GM21619 (cell line): ENCODE results near the gene SPATS2.
"Not testable (repeated sequence)": the region's sequence is repeated elsewhere in the genome, so short reads cannot be mapped to it uniquely, and the experiment has no call there.

Experiments used
- ATAC-seq: cut with Tn5 transposase; IDR thresholded peaks from one replicate; pipeline ENCODE4 v1.9.1; 2021; ENCODE audit not compliant: unreplicated experiment

The SPATS2 gene

DNA sequence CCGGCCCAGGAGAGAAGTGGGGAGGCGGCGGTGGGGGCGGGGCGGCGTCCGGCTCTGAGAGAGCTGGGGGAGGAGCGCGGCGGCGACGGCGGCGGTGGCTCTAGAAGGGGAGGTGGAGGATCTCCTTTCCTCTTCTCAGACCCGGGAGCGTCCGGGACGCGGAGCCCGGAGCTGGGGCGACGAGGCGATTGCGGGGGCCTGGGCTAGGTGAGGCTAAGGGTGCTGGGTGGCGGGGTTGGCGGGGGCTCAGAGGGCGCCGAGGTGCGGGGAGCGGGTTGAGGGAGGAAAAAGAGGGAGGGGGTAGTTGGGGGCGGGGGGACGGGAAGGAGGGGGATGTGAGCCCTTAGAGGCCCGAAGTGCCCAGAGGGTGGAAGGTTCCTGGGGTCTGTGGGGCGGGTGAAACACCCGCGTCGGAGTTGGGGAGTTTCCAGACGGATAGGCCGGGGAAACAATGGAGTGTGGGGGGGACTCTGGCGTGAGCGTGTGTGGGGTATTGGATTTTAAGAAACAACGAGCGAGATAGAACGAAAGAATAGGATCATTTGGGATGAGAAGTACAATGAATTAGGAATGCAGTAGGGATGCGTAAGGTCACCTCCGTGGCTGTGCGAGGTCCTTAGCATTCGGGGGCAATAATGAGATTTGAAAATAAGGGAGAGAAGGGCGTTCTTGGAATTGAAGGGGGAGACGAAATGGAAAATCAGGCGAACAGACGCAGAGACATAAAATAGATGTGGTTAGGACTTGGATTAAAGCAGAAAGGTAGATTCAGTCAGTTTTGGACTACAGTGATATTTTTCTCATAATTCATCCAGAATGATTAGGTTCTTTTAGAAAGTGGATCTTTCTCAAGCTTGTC, at the start of gene SPATS2:
SPATS2 (plus strand) TSS at position 82 of the 859 bp plus-strand sequence. CDS start 93,551 bp downstream, outside the sequence.
- no peak for ATAC-seq

DNA sequence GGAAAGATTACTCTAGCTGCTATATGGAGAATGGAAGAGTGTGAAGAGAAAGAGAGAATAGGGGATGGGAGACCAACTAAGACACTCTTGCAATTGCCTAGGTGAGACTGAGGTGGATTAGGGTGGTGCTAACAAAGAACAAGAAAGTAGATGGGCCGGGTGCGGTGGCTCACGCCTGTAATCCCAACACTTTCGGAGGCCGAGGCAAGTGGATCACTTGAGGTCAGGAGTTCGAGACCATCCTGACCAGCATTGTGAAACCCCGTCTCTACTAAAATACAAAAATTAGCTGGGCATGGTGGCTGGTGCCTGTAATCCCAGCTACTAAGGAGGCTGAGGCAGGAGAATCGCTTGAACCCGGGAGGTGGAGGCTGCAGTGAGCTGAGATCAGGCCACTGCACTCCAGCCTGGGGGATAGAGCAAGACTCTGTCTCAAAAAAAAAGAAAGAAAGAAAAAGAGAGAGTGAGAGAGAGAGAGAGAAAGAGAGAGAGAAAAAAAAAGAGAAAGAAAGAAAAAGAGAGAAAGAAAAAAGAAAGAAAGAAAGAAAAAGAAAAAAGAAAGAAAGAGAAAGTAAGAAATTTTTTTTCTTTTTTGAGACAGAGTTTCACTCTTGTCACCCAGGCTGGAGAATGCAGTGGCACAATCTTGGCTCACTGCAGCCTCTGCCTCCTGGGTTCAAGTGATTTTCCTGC, 46.7 kb upstream of the SPATS2 start:
- ATAC-seq: not testable (repeated sequence)

DNA sequence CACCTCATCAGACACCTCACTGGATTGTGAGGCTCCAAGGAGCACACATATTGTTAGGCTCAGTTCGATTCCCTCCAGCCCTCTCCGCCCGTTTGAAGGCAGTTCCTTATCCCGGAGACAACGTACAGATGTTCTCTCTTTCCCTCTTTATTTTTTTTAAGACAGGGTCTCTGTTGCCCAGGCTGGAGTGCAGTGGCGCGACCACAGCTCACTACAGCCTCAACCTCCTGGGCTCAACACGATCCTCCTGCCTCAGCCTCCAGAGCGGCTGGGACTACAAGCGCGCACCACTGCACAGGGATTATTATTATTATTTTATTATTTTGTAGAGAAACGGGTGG, 44.9 kb upstream of the SPATS2 start:
- no peak for ATAC-seq

DNA sequence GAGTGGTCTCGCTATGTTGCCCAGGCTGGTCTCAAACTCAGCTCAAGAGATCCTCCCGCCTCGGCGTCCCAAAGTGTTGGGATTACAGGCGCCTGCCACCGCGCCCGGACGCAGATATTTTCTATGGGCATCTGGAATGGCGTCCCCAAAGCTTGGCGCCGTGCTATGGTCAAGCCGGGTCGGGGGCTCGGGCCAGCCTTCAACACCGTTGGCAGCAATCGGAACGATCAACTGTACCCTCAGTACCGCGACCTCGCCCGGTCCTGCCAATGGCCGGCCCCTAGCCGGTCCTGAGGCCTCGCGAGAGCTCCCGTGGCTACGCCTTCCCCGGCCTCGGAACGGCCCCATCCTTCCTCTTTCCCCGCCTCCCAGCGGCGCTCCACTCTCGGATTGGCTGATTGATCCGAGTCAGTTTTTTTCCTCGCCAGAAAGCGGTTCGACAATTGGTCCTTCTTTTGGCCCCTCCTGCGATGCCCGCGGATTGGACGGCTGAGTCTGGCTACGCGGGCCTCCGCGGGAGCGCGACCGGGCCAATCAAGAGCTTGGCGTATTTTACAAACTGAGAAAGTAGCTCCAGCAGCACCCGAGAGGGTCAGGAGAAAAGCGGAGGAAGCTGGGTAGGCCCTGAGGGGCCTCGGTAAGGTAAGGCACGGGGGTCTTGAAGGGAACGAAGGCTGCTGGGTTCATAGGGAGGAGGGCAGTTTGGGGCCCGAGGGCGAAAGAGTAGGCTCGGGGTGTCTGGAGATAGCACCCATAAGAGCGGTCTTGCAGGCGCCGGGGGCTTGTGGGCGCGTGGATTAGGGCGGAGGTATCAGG, 44.3 kb upstream of the SPATS2 start, which contains the start of gene TROAP:
TROAP (plus strand) TSS at position 548 of the 816 bp plus-strand sequence. CDS start 354 bp downstream, outside the sequence.
- ATAC-seq: peak; percentile 94

DNA sequence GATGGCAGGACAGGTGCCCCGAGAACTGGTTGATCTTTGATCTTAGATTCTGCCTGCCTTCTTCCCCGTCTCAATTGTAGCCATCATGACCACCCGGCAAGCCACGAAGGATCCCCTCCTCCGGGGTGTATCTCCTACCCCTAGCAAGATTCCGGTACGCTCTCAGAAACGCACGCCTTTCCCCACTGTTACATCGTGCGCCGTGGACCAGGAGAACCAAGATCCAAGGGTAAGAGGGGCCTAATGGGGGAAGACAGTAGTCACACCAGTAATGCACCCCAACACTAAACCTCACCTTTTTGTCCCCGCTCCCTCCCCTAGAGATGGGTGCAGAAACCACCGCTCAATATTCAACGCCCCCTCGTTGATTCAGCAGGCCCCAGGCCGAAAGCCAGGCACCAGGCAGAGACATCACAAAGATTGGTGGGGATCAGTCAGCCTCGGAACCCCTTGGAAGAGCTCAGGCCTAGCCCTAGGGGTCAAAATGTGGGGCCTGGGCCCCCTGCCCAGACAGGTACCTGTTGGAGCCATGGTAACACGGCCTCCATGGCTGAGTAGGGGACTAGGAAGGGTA, 43.7 kb upstream of the SPATS2 start:
- ATAC-seq: no peak

DNA sequence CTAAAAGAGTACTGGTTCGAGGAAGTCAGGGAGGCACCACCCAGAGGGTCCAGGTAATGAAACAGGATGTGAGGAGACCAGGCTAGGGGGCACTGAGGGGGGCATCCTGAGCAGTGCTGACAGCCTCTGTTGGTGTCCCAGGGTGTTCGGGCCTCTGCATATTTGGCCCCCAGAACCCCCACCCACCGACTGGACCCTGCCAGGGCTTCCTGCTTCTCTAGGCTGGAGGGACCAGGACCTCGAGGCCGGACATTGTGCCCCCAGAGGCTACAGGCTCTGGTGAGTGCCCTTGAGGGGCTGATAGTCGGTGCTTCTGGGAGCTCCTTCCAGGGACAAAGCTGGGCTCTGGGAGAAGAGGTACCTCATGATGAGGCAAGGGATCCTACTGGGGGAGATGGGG, 41.7 kb upstream of the SPATS2 start:
- no peak for ATAC-seq

DNA sequence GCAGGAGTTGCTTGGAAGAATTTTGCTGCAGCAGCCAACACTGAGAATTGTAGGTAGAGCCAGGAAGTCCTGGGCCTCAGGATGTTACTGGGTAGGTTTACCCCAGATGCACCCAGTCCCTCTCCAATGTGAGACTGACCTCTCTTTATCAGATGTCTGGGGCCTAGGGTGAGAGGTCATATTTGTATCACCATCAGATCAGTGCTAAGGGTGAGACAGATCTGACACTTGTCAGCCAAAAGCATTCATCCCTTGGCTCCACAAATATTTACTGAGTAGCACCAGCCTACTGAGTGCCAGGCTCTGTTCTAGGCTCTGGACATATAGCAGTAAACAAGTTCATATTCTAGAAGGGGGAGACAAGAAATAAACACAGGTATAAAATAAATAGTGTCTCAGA, 39.9 kb upstream of the SPATS2 start:
- no peak for ATAC-seq

DNA sequence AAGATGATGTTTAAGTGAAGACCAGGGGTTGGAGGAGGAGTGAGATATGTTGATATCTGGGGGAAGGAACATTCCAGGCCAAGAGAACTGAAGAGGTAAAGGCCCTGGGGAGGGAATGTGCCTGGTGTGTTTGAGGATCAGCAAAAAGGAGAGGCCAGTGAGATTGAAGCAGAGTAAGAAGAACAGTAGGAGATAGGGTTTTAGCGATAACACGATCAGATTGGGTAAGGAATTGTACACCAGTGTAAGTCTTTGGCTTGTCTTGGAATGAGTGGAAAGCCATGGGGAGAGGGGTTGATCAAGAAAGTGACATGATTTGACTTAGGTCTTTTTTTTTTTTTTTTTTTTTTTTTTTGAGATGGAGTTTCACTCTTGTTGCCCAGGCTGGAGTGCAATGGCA, 39.4 kb upstream of the SPATS2 start:
- no peak for ATAC-seq

DNA sequence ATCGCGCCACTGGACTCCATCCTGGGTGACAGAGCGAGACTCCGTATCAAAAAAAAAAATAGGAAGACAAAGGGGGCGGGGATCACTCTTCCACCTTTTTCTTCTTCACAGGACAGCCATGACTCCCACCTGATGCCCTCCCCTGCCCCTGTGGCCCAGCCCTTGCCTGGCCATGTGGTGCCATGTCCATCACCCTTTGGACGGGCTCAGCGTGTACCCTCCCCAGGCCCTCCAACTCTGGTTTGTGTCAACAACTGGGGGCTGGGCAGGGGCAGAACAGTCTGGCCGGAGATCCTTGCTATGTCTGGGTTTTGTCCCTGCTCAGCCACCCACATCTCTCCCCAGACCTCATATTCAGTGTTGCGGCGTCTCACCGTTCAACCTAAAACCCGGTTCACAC, 38.4 kb upstream of the SPATS2 start:
- ATAC-seq: no peak

DNA sequence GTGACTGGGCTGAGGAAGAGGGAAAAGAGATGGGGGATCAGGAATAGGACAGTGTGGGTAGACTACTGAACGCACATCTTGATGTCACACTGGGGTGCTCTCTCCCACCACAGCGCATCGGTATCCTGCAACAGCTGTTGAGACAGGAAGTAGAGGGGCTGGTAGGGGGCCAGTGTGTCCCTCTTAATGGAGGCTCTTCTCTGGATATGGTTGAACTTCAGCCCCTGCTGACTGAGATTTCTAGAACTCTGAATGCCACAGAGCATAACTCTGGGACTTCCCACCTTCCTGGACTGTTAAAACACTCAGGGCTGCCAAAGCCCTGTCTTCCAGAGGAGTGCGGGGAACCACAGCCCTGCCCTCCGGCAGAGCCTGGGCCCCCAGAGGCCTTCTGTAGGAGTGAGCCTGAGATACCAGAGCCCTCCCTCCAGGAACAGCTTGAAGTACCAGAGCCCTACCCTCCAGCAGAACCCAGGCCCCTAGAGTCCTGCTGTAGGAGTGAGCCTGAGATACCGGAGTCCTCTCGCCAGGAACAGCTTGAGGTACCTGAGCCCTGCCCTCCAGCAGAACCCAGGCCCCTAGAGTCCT, 37.1 kb upstream of the SPATS2 start:
- no peak for ATAC-seq

DNA sequence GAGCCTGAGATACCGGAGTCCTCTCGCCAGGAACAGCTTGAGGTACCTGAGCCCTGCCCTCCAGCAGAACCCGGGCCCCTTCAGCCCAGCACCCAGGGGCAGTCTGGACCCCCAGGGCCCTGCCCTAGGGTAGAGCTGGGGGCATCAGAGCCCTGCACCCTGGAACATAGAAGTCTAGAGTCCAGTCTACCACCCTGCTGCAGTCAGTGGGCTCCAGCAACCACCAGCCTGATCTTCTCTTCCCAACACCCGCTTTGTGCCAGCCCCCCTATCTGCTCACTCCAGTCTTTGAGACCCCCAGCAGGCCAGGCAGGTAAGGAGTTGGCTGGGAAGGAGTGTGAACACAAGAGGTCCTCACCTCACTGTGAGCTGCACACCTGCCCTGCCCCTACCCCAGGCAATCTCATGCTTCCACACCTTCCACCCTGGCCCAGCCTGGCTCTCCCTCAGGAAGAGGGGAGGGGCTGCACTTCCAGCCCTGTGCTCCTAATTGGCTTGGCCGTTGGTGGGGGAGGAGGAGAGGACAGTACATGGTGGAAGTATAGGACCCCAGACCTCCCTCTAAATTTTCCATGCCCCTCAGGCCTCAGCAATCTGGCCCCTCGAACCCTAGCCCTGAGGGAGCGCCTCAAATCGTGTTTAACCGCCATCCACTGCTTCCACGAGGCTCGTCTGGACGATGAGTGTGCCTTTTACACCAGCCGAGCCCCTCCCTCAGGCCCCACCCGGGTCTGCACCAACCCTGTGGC, 36.5 kb upstream of the SPATS2 start:
- no peak for ATAC-seq

DNA sequence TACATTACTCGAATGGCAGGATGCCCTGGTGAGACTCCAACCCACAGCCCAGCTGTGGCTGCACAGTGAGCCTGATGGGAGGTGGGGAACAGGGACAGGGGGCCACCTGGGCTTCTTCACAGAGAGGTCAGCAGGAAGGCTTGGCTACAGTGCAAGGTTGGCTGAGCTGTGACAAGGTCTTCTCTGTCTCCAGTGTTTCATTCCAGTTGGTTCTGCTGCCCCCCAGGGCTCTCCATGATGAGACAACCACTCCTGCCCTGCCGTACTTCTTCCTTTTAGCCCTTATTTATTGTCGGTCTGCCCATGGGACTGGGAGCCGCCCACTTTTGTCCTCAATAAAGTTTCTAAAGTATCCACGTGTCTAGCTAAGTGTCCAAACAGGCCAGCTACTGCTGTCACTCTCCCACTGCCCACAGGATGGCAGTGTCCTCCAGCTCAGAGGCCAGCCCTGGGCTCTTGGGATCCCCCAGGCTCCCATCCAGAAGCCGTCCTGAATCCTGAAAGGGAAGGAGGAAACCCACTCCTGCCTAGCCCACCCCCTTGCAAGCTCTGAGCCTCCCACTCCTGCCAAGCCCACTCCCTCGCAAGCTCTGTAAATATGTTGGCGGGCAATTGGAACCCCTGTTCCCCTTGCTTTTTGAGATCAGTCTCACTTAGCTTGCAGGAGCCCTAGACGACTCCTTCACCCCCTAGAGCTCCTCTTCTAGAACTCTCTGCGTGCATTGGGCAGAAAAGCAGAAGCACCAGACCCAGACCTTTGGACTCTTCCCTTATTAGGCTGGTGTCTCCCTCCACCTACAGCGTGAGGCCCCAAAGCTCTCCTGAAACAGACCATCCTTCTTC, 35.7 kb upstream of the SPATS2 start:
- ATAC-seq: no peak

DNA sequence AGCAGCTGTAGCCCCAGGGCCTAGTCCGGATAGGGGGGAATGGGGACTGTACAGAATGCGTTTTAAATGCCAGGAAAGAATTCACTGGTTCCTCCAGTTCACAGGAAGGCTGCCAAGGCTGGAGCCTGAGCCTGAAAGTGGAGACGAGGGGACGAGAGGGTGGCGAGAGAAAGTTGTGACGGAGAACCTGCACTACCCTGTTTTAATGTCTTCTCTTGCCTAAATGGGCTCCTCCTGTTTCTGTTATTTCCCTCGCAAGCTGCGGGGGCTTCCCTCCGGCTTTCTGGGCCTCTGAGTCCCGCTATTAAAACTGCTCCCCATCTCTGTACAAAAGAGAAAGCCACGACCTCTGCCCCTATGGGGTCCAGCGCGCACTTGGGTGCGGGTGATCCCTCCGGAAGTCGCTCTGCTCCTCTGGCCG, 34.8 kb upstream of the SPATS2 start:
- ATAC-seq: no peak

DNA sequence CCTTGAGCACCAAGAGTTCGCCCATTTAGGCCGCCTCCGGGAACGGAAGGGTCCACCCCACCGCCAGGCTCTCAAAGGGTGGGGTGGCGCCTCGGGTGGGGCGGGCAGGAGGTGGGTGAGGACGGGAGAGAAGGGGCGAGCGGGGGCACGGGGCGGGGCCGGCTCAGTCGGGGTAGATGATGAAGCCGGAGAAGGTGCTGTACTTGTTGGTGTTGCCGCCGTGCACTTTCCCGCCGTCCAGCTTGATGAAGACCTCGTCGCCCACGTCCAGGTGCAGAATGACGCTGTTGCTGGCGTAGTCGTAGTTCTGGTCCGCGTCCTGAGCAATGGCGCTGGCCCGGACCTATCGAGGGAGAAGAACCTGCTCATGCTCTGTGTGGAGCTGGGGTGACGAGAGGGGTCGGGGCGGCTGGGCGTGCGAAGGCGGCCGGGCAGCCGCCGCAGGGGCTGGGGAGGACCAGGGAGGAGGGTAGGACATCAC, 34.3 kb upstream of the SPATS2 start:
- no peak for ATAC-seq

DNA sequence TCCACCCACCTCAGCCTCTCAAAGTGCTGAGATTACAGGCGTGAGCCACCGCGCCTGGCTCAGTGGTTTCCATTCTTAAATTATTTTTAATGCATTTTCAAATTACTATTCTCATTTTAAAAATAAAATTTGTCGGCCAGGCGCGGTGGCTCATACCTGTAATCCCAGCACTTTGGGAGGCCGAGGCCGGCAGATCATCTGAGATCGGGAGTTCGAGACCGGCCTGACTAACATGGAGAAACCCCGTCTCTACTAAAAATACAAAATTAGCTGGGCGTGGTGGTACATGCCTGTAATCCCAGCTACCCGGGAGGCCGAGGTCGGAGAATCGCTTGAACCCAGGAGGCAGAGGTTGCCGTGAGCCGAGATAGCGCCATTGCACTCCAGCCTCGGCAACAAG, 33.5 kb upstream of the SPATS2 start:
- ATAC-seq: not testable (repeated sequence)

DNA sequence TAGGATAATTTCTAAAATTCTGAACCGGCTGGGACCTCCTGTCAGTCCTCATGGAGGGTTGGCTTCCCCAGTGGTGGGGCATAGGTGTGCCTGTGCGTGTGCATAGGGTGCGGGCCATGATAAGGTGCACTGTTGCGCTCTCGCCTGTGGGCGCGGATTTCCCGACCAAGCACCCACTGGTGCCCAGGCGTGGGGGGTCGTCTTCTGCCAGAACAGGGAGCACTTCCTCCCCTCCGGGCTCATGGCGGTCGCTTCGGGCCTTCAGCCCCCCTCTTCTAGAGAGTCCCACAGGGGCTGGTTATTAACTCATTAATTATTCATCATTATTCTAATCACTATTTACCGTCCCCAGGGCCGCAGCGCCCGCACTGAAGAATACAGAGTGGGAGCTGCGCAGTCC, 33.0 kb upstream of the SPATS2 start:
- ATAC-seq: no peak

DNA sequence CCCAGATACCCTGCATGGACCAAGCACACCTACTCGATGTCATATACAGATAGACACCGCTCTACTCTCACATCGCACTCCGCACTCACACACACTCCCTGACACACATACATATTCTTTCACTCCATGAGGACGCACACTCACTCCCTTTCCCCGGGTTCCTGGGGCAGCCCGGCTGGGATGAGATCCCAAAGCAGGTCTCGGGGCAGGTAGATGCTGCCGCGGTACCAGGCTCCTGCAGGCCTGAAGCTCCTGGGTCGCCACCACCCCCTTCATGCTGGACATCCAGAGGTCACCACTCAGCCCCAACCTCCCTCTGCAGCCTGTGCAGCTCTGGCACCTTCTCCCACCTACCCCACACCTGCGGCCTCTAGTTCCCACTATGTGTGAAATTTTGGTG, 32.6 kb upstream of the SPATS2 start:
- ATAC-seq: no peak

DNA sequence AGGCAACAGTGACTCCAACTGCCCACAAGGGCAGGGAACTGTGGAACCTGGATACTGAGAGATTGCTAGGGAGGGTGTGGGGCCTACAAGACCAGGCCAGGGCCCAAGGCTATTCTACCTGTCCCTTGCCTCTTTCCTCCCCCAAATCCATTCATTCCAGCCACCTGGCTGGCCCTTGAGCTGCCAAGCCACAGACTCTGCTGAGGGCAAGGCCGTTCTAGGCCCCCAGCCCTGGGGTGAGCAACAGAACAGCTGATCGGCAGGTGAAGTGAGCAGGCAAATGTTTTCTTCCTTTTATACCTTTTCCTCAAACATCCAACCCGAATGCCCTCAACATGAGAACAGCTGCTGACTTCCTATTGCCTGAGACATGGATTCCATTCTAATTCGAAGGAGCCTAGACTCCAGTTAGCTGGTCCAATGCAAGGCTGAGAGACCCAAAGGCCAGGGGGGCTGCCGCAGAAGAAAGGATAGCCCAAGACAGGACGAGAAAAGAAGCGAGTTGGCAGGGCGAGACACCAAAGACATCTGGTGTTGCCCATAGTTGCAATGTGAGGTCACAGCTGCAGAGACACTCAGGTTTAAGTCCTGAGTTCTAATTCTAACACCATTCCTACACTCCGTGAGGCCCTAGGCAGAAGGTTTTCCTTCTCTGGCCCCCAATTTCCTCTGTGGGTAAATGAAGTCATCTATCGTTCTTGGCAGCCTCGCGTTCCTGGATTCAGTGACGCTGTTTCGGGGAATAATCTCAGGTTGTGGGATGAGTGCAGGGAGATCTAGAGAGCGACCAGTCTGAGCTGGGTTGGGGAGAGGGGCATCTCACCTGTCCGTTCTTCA, 31.9 kb upstream of the SPATS2 start:
- no peak for ATAC-seq
